SKM-1 treated with dmso at 0.1 percent for 144 hours (cell line): ENCODE data around the gene MYRFL.
"Not testable (repeated sequence)": the region's sequence is repeated elsewhere in the genome, so short reads cannot be mapped to it uniquely, and the experiment has no call there.

Source experiments
- DNase-seq: peaks from one replicate; lab custom pipeline; 2025; ENCODE audit not compliant: unreplicated experiment; lab: John Stamatoyannopoulos, UW

MYRFL gene

GRCh38 chr12:69985656-69986055, 160.6 kb downstream of the MYRFL start:
- no peak for DNase-seq

- no peak for DNase-seq
Observed at GRCh38 chr12:69986114-69986513, 161.1 kb downstream of the MYRFL start.

GRCh38 chr12:69987579-69988091, 162.6 kb downstream of the MYRFL start:
- DNase-seq, result no peak

GRCh38 chr12:69988481-69989321, 163.7 kb downstream of the MYRFL start:
- DNase-seq, result no peak

GRCh38 chr12:69991690-69992288, 166.8 kb downstream of the MYRFL start:
- no peak for DNase-seq

GRCh38 chr12:69993433-69993832, 168.4 kb downstream of the MYRFL start:
- no peak for DNase-seq

- not testable (repeated sequence) for DNase-seq
Observed at GRCh38 chr12:69994086-69994485, 169.1 kb downstream of the MYRFL start.

- DNase-seq, result no peak
Observed at GRCh38 chr12:69994724-69995173, 169.7 kb downstream of the MYRFL start.

GRCh38 chr12:69996241-69996640, 171.2 kb downstream of the MYRFL start:
- no peak for DNase-seq

GRCh38 chr12:69996722-69997121, 171.7 kb downstream of the MYRFL start:
- DNase-seq, result no peak

GRCh38 chr12:69998011-69998410, 173.0 kb downstream of the MYRFL start:
- no peak for DNase-seq

- no peak for DNase-seq
Observed at GRCh38 chr12:69998922-69999321, 173.9 kb downstream of the MYRFL start.

GRCh38 chr12:69999561-69999960, 174.5 kb downstream of the MYRFL start:
- no peak for DNase-seq

- DNase-seq, result no peak
Observed at GRCh38 chr12:70002097-70002911, 177.3 kb downstream of the MYRFL start.

- no peak for DNase-seq
Observed at GRCh38 chr12:70002912-70003255, 177.9 kb downstream of the MYRFL start.

GRCh38 chr12:70005864-70006618, 181.0 kb downstream of the MYRFL start:
- DNase-seq, result no peak

- no peak for DNase-seq
Observed at GRCh38 chr12:70006619-70006973, 181.6 kb downstream of the MYRFL start.

GRCh38 chr12:70007687-70008086, 182.7 kb downstream of the MYRFL start:
- no peak for DNase-seq
